Uterus (tissue), 4 donors: ENCODE measurements around the gene C10orf95. TPM values are rescaled to one million over a fixed set of nuclear protein-coding genes. Genes with fewer than 3 reads are reported as not detected.

Experiments used
- DNase-seq, 2 donors: peaks; one replicate each; pipeline ENCODE4 v3.0.0-alpha.2; 2019 to 2020
- H3K27ac ChIP-seq, 2 donors: fragments of 200-600 bp; sonication (generic); 1 replicate in 1 of 2; 2 replicates in 1 of 2; pipeline ENCODE4 v1.5.1; 2016 to 2018
- H3K27me3 ChIP-seq, 2 donors: fragments of 200-600 bp; sonication (generic); one replicate each; pipeline ENCODE4 v1.5.1; 2018 to 2019; ENCODE audit warnings: control low read depth in 1 of 2
- H3K36me3 ChIP-seq, 2 donors: fragments of 200-600 bp; sonication (generic); one replicate each; pipeline ENCODE4 v1.5.1; 2019; ENCODE audit warnings: control low read depth in 1 of 2
- H3K4me1 ChIP-seq, 2 donors: fragments of 200-600 bp; sonication (generic); one replicate each; pipeline ENCODE4 v1.5.1; 2018 to 2019; ENCODE audit warnings: control low read depth in 1 of 2
- H3K4me3 ChIP-seq, 2 donors: fragments of 200-600 bp; sonication (generic); 1 replicate in 1 of 2; 2 replicates in 1 of 2; pipeline ENCODE4 v1.5.1; 2018 to 2019; ENCODE audit warnings: mild to moderate bottlenecking in 1 of 2
- H3K9me3 ChIP-seq, 2 donors: fragments of 200-600 bp; sonication (generic); one replicate each; pipeline ENCODE4 v1.5.1; 2019; ENCODE audit warnings: control low read depth in 1 of 2
- CTCF ChIP-seq, 4 experiments: fragments of 200-600 bp in 2 of 4; fragments of 450-650 bp in 2 of 4; sonication (generic) in 2 of 4; IDR thresholded peaks; one replicate each; pipeline ENCODE4 v1.5.1; 2016 to 2019; ENCODE audit warnings: antibody characterized with exemption in 4 of 4, mild to moderate bottlenecking in 2 of 4, moderate library complexity in 1 of 4
- POLR2A ChIP-seq, 2 donors: fragments of 450-650 bp; IDR thresholded peaks; one replicate each; pipeline ENCODE4 v1.6.1; 2016; ENCODE audit warnings: antibody characterized with exemption in 2 of 2, mild to moderate bottlenecking in 1 of 2, moderate library complexity in 1 of 2
- intact Hi-C: fragments of 100-400 bp; cut with DNase I; formaldehyde crosslinking; loops from one replicate; pipeline ENCODE4 v1.15.1; 2023; ENCODE audit warnings: low total_unique reads
- microRNA counts, 2 donors: library from miRNA; unstranded; fragments of <30 nt; microRNA quantifications; one replicate each; lab custom pipeline; 2016 to 2017
- microRNA-seq: library from miRNA; unstranded; fragments of <30 nt; microRNA quantifications from one replicate; pipeline ENCODE4, GENCODE V29; 2016; ENCODE audit warnings: borderline microRNAs expressed, borderline replicate concordance
- small RNA-seq: library from RNA; depleted of rRNA; stranded (forward); fragments of <200 nt; gene quantifications from one replicate; pipeline ENCODE3, GENCODE V24; 2016
- total RNA-seq, 4 donors: library from RNA; depleted of rRNA in 3 of 4; stranded (reverse); fragments of >200 nt in 3 of 4; gene quantifications; one replicate each; pipeline versions ENCODE4 v1.1.0 to v1.2.4, GENCODE V29; 2014 to 2023
- donor health status: DM: yes; HTN: yes; CAD: no.

C10orf95 gene
- total RNA-seq, 4 donors from 2014 or later: 0.21 TPM; not detected in 3

GRCh38 chr10:102400076-102400475 lies 51.3 kb downstream of the C10orf95 start:
- Histone ChIP-seq H3K4me3 (no peak overlapping the region), H3K4me1 (peaks cover 0 to 18% of the 10 kb centered on the region in 2 donors), H3K36me3 (no peaks in the 10 kb centered on the region), H3K27me3 (no peaks in the 10 kb centered on the region), H3K27ac (peak overlapping the region; percentile 88 to 97), H3K9me3 (no peaks in the 10 kb centered on the region)
- intact Hi-C loops: no loop called here
- DNase-seq: no peak
- TF ChIP-seq CTCF (IDR thresholded peaks at IDR 0.05) (no peak), POLR2A (IDR thresholded peaks at IDR 0.05) (no peak)

MicroRNA genes within 50 kb of the gene (microRNA counts, 767-probe panel; counts per million panel counts)
- microRNA hsa-miR-146b-3p (lab: Ali Mortazavi, UCI): 0 counts per million in 2 donors
- 3,581 to 5,257 counts per million in 2 donors for microRNA hsa-miR-146b-5p (lab: Ali Mortazavi, UCI)

Small RNA genes within 50 kb of the gene (microRNA-seq; reads per million reads assigned to microRNA genes)
- 992 reads per million, percentile 81 among the genes with 10 or more reads in this experiment for gene MIR146B

Small RNA genes within 50 kb of the gene (small RNA-seq; reads per million reads assigned to genes)
- gene MIR146B: 165 reads per million, percentile 95 among the genes with 10 or more reads in this experiment

Other genes with a start within 250 kb of the C10orf95 start
- under 1 TPM in 1 of 4 donors, not detected in 3; 0.51 TPM for gene ELOVL3, start 225.2 kb downstream of the C10orf95 start, total RNA-seq
- gene PITX3, start 210.0 kb downstream of the C10orf95 start, total RNA-seq: not detected
- 10 to 100 TPM; 10.9 to 45.4 (median 23.9) TPM for gene GBF1, start 206.0 kb downstream of the C10orf95 start, total RNA-seq
- gene NFKB2, start 55.8 kb downstream of the C10orf95 start, total RNA-seq: 10 to 100 TPM in 2 of 4 donors, 1 to 10 TPM in 2; 6.4 to 61.7 (median 10.7) TPM
- 100 to 1,000 TPM in 1 of 4 donors, 10 to 100 TPM in 2, not detected in 1; 31.3 to 114 (median 37.3) TPM for gene PSD, start 32.8 kb downstream of the C10orf95 start, total RNA-seq
- 10 to 100 TPM in 3 of 4 donors, 1 to 10 TPM in 1; 6.8 to 40.0 (median 16.7) TPM for gene FBXL15, start 30.7 kb downstream of the C10orf95 start, total RNA-seq
- 10 to 100 TPM; 26.2 to 51.6 (median 35.6) TPM for gene CUEDC2, start 19.0 kb downstream of the C10orf95 start, total RNA-seq
- gene ACTR1A, start 51.2 kb upstream of the C10orf95 start, total RNA-seq: 100 to 1,000 TPM in 1 of 4 donors, 10 to 100 TPM in 3; 38.7 to 106 (median 70.9) TPM
- gene SUFU, start 52.4 kb upstream of the C10orf95 start, total RNA-seq: 10 to 100 TPM in 2 of 4 donors, 1 to 10 TPM in 2; 2.8 to 20.7 (median 12.3) TPM
- 100 to 1,000 TPM in 2 of 4 donors, 10 to 100 TPM in 2; 71.2 to 119 (median 102) TPM for gene TRIM8, start 192.9 kb upstream of the C10orf95 start, total RNA-seq